DOHH2 (cell line): Measurements from ENCODE around the gene PSMA2.

Source experiments
- CTCF ChIP-seq: fragments of 200-600 bp; sonication (generic); IDR thresholded peaks from one replicate; pipeline ENCODE4 v1.5.1; 2014; ENCODE audit warnings: antibody characterized with exemption, mild to moderate bottlenecking, low read depth, low read length; ENCODE audit not compliant: poor library complexity, severe bottlenecking
- EZH2phosphoT487 ChIP-seq: fragments of 200-600 bp; sonication (generic); IDR thresholded peaks from 2 replicates; pipeline ENCODE4 v1.6.1; 2017; ENCODE audit warnings: borderline replicate concordance, mild to moderate bottlenecking, antibody characterized with exemption, low read length, moderate library complexity, mixed read lengths

- TF ChIP-seq CTCF (no peak), EZH2phosphoT487 (no peak)
Observed at GRCh38 chr7:42935861-42936260, 3.9 kb upstream of the PSMA2 start.
